Esophagus squamous epithelium (tissue), 4 donors: ENCODE measurements around the gene TGFBR3.

Experiments
- POLR2A ChIP-seq, 4 donors: fragments of 450-650 bp; IDR thresholded peaks; one replicate each; pipeline ENCODE4 v1.6.1; 2017; ENCODE audit warnings: antibody characterized with exemption in 4 of 4, mild to moderate bottlenecking in 4 of 4, moderate library complexity in 3 of 4
- TF ChIP-seq, protein P1 (sequence below), 6 experiments: fragments of 450-650 bp in 4 of 6; fragments of 200-600 bp in 2 of 6; sonication (generic) in 2 of 6; IDR thresholded peaks; one replicate each; pipeline ENCODE4 v1.5.1; 2016 to 2019; ENCODE audit warnings: antibody characterized with exemption in 6 of 6, mild to moderate bottlenecking in 4 of 6, moderate library complexity in 4 of 6

GRCh38 chr1:91891454-91891853, 5.5 kb upstream of the TGFBR3 start:
- TF ChIP-seq, protein P1, sequence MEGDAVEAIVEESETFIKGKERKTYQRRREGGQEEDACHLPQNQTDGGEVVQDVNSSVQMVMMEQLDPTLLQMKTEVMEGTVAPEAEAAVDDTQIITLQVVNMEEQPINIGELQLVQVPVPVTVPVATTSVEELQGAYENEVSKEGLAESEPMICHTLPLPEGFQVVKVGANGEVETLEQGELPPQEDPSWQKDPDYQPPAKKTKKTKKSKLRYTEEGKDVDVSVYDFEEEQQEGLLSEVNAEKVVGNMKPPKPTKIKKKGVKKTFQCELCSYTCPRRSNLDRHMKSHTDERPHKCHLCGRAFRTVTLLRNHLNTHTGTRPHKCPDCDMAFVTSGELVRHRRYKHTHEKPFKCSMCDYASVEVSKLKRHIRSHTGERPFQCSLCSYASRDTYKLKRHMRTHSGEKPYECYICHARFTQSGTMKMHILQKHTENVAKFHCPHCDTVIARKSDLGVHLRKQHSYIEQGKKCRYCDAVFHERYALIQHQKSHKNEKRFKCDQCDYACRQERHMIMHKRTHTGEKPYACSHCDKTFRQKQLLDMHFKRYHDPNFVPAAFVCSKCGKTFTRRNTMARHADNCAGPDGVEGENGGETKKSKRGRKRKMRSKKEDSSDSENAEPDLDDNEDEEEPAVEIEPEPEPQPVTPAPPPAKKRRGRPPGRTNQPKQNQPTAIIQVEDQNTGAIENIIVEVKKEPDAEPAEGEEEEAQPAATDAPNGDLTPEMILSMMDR (IDR thresholded peaks at IDR 0.05) = no peak
- no peak for TF ChIP-seq POLR2A (IDR thresholded peaks at IDR 0.05)
